Testis (tissue), 2 donors: ENCODE results near the gene SLC35B2.

ENCODE experiments used
- CTCF ChIP-seq, 3 experiments: fragments of 450-650 bp in 2 of 3; fragments of 200-600 bp in 1 of 3; sonication (generic) in 1 of 3; IDR thresholded peaks; one replicate each; pipeline ENCODE4 v1.5.1; 2016 to 2019; ENCODE audit warnings: antibody characterized with exemption in 3 of 3, mild to moderate bottlenecking in 2 of 3, moderate library complexity in 1 of 3
- POLR2A ChIP-seq: fragments of 450-650 bp; IDR thresholded peaks from one replicate; pipeline ENCODE4 v1.6.1; 2017; ENCODE audit warnings: antibody characterized with exemption, mild to moderate bottlenecking, moderate library complexity

- TF ChIP-seq CTCF (IDR thresholded peaks at IDR 0.05) (no peak), POLR2A (no peak)
Observed at GRCh38 chr6:44226368-44227147, 30.8 kb downstream of the SLC35B2 start.
